Retinal pigment epithelial cell (primary cell): ENCODE measurements around the gene SELENON.

ENCODE experiments used
- DNase-seq: peaks from one replicate; pipeline ENCODE4 v3.0.0-alpha.2; 2010; ENCODE audit warnings: low read depth
- H3K4me3 ChIP-seq: 2 replicates; pipeline ENCODE4 v1.5.1; 2011; ENCODE audit warnings: mild to moderate bottlenecking, low read length, control low read depth, moderate library complexity
- TF ChIP-seq, protein P1 (sequence below): conservative IDR thresholded peaks from 2 replicates; pipeline ENCODE4 v1.5.1; 2011; ENCODE audit warnings: low read depth, low read length, control low read depth, inconsistent platforms

SELENON gene

DNA sequence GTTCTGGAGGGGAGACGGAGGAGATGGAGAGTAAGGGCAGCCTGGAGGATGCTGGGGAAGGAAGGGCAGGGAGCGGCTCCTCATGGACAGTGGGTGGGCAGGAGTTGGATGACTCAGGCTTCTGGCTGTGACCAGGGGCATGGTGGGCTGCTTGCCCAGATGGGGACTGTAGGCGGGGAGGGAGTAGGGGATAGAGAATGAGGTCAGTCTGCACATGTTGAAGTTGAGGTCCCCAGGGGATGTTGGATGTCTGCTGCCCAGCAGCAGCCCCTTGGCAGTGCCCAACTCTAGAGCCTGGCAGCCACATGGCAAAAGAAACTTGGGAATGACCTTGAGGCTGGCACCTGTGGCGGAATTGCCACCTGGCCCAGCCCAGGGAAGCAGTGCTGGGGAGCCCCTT lies 6.4 kb downstream of the SELENON start:
- DNase-seq = no peak
- H3K4me3 ChIP-seq = no peak overlapping the region
- TF ChIP-seq, protein P1, sequence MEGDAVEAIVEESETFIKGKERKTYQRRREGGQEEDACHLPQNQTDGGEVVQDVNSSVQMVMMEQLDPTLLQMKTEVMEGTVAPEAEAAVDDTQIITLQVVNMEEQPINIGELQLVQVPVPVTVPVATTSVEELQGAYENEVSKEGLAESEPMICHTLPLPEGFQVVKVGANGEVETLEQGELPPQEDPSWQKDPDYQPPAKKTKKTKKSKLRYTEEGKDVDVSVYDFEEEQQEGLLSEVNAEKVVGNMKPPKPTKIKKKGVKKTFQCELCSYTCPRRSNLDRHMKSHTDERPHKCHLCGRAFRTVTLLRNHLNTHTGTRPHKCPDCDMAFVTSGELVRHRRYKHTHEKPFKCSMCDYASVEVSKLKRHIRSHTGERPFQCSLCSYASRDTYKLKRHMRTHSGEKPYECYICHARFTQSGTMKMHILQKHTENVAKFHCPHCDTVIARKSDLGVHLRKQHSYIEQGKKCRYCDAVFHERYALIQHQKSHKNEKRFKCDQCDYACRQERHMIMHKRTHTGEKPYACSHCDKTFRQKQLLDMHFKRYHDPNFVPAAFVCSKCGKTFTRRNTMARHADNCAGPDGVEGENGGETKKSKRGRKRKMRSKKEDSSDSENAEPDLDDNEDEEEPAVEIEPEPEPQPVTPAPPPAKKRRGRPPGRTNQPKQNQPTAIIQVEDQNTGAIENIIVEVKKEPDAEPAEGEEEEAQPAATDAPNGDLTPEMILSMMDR = no peak

DNA sequence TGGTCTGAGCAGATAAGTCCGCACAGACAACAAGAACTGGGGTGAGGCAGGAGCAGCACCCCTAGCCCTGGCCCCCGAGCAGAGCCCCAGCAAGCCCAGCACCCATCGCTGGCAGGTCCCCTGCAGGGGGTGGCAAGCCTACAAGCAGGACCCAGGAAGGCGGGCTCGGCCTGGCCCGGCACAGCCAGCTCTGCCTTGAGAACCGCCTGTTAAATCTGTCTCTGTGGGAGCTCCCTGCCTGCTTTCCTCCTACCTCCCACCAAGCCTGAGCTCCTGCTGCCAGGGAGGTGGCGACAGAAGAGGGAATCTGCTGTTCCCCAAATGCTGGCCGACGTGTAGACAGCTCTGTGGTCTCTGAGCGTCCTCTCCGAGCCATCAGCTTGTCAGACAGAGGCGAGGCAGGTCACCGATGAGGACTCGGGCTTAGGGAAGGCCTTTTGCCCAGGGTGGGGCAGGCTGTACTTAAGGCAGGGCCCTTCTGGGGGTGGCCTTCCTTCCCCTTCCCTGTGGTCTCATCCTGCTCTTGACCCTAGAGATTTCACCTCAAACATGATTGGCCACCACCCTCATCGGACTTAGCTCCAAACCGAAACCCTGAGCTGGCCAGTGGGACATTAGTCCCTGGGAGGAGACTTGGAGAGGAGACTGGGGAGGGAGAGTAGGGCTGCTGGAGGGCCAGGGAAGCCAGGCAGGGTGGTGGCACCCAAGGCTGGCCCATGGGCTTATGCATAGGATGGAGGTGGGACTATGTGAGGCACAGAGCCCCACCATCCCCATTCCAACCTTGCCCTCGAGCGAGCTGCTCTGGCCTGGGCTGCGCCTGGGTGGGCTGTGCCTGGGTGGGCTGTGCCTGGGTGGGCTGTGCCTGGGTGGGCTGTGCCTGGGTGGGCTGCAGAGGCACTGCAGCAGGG lies 7.7 kb downstream of the SELENON start:
- TF ChIP-seq, protein P1 = no peak
- no peak for DNase-seq
- H3K4me3 ChIP-seq = no peak overlapping the region

DNA sequence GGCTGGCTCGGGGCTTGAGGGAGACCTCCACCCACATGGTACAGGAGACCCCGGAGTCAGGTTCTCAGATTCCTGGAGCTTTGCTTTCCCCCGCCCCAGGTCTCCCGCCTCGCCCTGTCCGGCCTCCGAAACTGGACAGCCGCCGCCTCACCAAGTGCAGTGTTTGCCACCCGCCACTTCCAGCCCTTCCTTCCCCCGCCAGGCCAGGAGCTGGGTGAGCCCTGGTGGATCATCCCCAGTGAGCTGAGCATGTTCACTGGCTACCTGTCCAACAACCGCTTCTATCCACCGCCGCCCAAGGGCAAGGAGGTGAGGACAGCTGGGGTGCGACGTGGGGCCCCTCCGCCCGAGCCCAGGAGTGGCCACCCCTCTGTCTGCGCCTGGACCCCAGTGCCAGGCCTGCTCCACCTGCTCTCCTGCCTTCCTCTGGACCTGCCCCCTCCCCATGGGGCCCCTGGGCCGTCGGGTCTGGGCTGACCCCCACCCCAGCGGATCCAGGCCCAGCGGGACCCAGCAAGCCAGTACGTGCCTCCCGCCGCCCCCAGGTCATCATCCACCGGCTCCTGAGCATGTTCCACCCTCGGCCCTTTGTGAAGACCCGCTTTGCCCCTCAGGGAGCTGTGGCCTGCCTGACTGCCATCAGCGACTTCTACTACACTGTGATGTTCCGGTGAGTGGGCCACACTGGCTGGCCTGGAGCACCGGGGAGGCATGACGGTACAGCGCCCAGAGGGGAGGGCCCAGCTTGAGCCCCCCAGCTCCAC lies 8.7 kb downstream of the SELENON start:
- no peak for DNase-seq
- TF ChIP-seq, protein P1 = no peak
- H3K4me3 ChIP-seq = no peak overlapping the region

DNA sequence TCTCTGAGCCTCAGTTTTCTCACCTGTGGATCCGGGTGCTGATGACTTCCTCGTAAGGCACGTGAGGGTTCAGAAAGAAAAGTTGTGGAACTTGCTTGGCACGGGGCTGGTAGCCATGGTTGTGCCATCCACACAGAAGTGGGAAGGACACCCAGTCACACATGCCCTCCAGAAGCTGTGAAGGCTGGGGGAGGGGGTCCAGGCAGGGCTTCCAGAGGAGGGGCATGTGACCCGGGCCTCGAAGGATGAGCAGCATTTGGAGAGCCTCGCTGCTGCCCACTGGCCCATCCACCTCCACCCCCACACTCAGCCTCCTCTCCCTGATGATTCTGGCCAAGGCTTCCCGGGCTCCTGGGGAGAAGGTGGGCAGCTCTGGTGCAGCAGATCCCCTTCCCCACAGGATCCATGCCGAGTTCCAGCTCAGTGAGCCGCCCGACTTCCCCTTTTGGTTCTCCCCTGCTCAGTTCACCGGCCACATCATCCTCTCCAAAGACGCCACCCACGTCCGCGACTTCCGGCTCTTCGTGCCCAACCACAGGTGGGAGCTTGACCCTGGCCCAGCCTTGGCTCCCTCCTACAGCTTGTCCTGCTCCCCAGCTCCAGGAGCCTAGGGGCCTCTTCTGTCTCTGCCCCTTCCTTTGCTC lies 9.4 kb downstream of the SELENON start:
- H3K4me3 ChIP-seq = no peak overlapping the region
- DNase-seq = no peak
- TF ChIP-seq, protein P1 = no peak

DNA sequence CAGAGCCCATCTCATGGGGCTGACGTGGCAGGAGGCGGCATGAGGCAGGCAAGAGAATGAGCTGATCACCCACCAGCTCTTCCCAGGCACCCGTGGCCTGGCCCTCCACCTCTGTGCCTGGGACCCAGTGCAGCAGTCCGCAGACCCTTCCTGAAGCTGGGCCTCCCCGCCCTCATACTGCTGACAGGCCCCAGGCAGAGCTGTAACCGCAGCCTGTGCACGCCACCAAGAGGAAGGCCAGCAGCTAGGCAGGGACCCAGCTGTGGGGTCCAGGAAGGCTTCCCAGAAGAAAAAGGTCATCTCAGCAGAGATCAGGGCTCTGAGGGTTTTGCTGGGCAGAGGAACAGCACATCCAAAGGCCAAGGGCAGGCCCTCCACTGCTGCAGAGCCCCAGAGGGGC lies 9.9 kb downstream of the SELENON start:
- DNase-seq = no peak
- TF ChIP-seq, protein P1 = no peak
- H3K4me3 ChIP-seq = no peak overlapping the region

DNA sequence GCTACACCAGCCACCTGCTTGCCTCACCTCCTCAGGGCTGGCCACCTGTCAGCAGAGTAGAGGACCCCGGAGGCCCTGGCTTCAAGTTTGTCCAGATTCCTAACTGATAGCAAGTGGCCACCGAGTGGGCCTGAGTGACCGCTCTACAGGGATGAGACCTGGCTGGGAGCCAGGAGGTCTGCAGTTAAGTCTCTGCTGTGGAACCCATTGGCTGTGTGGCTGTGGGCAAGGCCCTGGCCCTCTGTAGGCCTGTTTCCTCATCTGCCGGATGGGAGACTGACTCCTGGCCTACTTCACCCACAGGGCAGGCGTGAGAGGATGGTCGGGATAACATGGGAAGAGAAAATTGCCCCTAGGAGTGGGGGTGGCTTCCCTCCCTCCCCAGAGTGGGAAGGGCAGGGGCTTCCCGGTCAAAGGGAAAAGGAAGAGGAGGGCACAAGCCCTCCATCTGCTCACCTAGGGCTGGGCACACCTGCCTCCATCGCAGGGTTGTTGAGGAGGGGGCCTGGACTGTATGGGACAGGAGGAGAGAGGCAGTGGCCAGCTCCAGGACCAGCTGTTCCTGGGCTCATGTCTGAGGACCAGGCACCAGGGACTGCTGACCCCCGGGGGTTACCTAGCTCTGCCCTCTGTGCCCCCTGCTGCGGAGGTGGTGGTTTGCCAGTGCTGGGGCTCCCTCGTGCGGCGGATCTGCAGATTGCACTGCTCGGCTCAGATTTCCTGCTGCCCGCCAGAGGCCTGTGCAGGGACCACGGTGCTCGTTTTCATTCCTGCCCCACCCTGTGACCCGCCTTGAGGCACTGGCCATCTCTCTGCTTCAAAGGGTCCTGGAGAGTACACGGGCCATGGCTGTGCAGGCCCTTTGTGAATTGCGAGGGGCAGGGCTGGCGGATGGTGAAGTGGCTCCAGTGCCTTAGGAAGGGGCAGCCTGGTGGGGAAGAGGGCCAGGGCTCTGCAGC lies 10.6 kb downstream of the SELENON start:
- no peak for DNase-seq
- TF ChIP-seq, protein P1 = peak; percentile 88
- H3K4me3 ChIP-seq = no peak overlapping the region
